Activated CD4-positive, alpha-beta T cell treated with anti-CD3 and anti-CD28 coated beads, Interleukin-2, amount 10 ng/mL, durations not matched to agents 24 days and 14 days (primary cell): Measurements from ENCODE around the gene OTOG. TPM values are rescaled to one million over a fixed set of nuclear protein-coding genes. Genes with fewer than 3 reads are reported as not detected.

Source experiments
- DNase-seq: peaks from one replicate; pipeline ENCODE4 v3.0.0; 2022
- H3K27ac Mint-ChIP-seq: one replicate; pipeline ENCODE4 v1.8.0; 2022; ENCODE audit warnings: mild to moderate bottlenecking, mixed read lengths
- H3K27me3 Mint-ChIP-seq: one replicate; pipeline ENCODE4 v1.8.0; 2022; ENCODE audit warnings: mixed read lengths
- H3K36me3 Mint-ChIP-seq: one replicate; pipeline ENCODE4 v1.8.0; 2022; ENCODE audit warnings: low read depth, mild to moderate bottlenecking, mixed read lengths
- H3K4me1 Mint-ChIP-seq: one replicate; pipeline ENCODE4 v1.8.0; 2021; ENCODE audit warnings: mixed read lengths
- H3K4me3 Mint-ChIP-seq: one replicate; pipeline ENCODE4 v1.8.0; 2022; ENCODE audit warnings: mild to moderate bottlenecking, moderate library complexity, mixed read lengths
- H3K9me3 Mint-ChIP-seq: one replicate; pipeline ENCODE4 v1.8.0; 2021; ENCODE audit warnings: mixed read lengths
- intact Hi-C: fragments of 100-400 bp; cut with micrococcal nuclease; formaldehyde crosslinking; loops from one replicate; pipeline ENCODE4 v1.15.1; 2023
- total RNA-seq: library from RNA; stranded (reverse); gene quantifications from 2 replicates; pipeline ENCODE4 v1.2.3, GENCODE V29; 2022

OTOG gene
- total RNA-seq, result not detected in 2 replicates

DNA sequence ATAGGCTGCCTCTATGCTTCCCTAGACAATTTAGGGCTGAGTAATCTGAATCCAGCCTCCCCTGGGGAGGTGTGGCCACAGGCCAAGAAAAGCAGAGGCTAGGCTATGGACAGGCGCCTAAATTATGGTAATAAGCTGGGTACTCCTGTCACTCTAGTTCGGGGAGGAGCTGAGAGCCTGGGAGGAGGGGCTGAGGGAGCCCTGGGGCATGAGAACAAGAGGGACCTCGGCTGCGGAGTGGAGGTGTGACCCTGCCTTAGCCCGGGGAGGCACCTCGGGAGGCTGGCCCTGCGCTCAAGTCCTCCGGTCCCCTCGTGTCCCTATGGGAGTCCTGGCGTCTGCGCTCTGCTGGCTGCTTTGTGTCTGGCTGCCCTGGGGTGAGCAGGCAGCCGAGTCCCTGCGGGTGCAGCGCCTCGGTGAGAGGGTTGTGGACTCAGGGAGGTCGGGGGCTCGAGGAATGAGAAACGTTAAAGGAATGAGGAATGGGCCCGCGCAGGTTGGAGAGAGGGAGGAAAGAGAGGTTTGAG, at the start of gene OTOG:
TSS of gene OTOG (plus strand) at position 209 of the 527 bp plus-strand sequence. CDS start at position 323, 114 bp downstream.
- intact Hi-C loops, result no loop called here
- Mint-ChIP-seq H3K4me1 (peaks cover 8% of the 10 kb centered on the region), H3K9me3 (no peaks in the 10 kb centered on the region), H3K27ac (no peak within 1 kb of the TSS), H3K4me3 (no peak within 1 kb of the TSS), H3K27me3 (peaks cover 42% of the 10 kb centered on the region), H3K36me3 (no peaks in the 10 kb centered on the region)
- DNase-seq, result no peak

DNA sequence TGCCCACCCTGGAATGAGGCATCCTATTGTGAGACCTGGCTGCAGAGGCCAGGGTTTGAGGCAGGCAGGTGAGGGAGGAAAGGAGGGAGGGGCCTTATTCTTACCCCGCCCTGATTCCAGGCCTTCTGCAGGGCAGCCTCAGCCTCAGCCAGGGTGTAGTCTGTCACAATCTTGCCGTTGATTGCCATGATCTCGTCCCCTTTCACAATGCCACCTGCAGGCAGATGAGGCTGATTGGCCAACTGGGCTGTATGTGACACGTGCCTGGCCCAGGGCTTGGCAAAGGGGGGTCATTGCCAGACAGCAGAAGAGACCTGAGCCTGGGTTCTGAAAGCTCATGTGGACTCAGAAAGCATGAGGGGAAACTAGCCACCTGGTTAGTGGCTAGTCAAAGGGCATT, 49.0 kb upstream of the OTOG start:
- intact Hi-C loops, result no loop called here
- H3K36me3 Mint-ChIP-seq, result no peaks in the 10 kb centered on the region
- no peak for DNase-seq
- no peak overlapping the region for H3K4me3 Mint-ChIP-seq
- no peaks in the 10 kb centered on the region for H3K9me3 Mint-ChIP-seq
- H3K27me3 Mint-ChIP-seq, result peaks cover 6% of the 10 kb centered on the region
- H3K4me1 Mint-ChIP-seq, result no peaks in the 10 kb centered on the region
- no peak overlapping the region for H3K27ac Mint-ChIP-seq

DNA sequence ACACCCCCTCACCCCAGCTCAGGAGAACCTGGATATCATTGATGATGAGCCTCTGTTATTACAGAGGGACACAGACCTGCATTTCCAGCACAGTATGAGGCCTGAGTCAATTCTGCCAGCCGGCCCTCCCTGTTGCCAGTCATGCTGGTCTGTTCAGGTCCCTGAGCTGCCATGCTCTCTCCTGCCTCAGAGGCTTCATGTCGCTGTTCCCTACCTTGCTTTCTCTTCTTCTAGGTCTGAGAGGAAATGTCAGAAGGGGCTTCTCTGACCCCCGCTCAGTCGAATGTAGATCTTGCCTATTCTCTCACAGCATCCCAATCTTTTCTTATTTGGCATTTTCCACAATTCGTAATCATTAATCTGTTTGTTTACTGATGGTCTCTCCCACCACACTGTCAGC, 48.6 kb upstream of the OTOG start:
- no peak for DNase-seq
- no peaks in the 10 kb centered on the region for H3K9me3 Mint-ChIP-seq
- no peaks in the 10 kb centered on the region for H3K36me3 Mint-ChIP-seq
- H3K4me1 Mint-ChIP-seq, result no peaks in the 10 kb centered on the region
- H3K27me3 Mint-ChIP-seq, result peaks cover 6% of the 10 kb centered on the region
- H3K4me3 Mint-ChIP-seq, result no peak overlapping the region
- intact Hi-C loops, result no loop called here
- no peak overlapping the region for H3K27ac Mint-ChIP-seq

DNA sequence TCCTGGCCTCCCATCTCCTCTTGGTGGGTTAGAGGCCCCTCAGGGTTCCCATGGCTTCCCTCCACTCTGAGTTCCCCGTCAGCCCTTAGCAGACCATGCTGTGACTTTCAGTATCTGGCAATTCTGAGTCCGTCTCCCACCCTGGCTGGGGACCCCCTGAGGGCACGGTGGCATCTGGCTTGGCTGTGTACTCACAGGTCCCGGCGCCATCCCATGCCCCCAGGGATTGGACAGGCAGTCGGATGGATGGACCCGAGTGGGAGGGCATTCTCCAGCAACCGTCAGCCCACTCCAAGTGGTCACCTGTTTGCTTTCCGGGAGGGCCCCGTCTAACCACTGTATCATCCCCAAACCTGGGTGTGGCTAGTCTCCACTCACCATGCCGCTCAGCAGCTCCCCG, 46.4 kb upstream of the OTOG start:
- no peaks in the 10 kb centered on the region for H3K4me1 Mint-ChIP-seq
- intact Hi-C loops, result no loop called here
- H3K9me3 Mint-ChIP-seq, result no peaks in the 10 kb centered on the region
- no peak overlapping the region for H3K4me3 Mint-ChIP-seq
- DNase-seq, result no peak
- peaks cover 8% of the 10 kb centered on the region for H3K27me3 Mint-ChIP-seq
- no peaks in the 10 kb centered on the region for H3K36me3 Mint-ChIP-seq
- no peak overlapping the region for H3K27ac Mint-ChIP-seq

DNA sequence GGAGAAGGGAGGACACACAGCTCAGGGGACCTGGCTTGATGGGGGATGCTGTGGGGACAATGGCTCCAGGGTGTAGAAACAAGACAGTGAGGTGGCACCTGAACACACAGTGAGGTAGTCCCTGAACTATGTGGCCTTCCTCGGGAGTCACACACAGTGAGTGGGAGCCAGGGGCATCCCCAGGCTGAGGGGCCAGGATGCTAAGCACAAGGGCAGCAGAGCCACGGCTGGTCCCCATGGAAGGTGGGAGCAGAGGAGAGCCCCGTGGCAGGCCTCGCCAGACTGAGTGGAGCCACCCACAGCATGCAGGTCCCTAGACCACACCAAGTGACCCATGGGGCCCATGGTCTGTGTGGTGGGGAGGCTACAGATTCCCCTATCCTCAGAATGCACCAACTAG, 44.4 kb upstream of the OTOG start:
- Mint-ChIP-seq H3K4me1 (no peaks in the 10 kb centered on the region), H3K36me3 (no peaks in the 10 kb centered on the region), H3K9me3 (no peaks in the 10 kb centered on the region), H3K4me3 (no peak overlapping the region), H3K27me3 (peaks cover 7% of the 10 kb centered on the region), H3K27ac (no peak overlapping the region)
- DNase-seq, result no peak
- intact Hi-C loops, result no loop called here

DNA sequence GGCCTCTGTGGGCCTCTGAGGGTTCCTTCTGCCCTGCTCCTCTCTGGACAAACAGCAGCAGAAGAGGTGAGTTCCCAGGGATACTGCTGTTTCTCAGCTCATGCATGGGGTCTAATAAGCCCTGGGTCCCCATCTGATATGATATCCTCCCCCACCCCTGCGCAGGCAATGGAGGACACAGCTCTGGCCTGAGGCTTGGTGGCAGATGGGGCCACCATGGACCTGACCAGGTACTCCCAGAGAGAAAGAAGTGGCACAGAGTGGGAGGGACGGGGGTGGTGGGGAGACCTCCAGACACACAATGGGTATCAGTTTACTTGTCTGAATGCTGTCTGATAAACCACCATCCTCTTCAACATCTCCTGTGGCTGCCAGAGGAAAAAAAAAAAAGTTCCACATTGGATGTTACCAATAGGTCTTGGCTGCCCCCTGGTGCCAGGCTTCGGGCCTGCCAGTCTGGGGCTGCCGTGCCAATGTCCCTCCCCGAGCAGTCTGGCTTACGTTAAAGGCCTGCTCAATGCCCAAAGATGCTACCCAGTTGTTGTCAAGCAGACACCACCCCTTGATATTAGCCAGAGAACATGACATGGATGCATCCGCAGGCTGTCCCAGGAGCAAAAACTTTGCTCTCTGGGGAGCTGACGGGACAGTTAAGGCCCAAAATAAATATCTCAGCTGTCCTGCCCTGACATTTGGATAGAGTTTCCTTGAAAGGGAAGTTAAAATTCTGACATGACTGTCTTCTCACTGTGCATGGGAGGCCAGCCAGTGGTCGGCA, 42.5 kb upstream of the OTOG start:
- H3K9me3 Mint-ChIP-seq, result no peaks in the 10 kb centered on the region
- H3K36me3 Mint-ChIP-seq, result no peaks in the 10 kb centered on the region
- H3K27me3 Mint-ChIP-seq, result peaks cover 16% of the 10 kb centered on the region
- intact Hi-C loops, result loop anchor here (1.0 to 2.0 kb wide), 4 partner anchors 120 to 428 kb away; partner anchors contain the start of gene RPS13
- H3K4me3 Mint-ChIP-seq, result no peak overlapping the region
- H3K4me1 Mint-ChIP-seq, result no peaks in the 10 kb centered on the region
- DNase-seq, result peak; percentile 95
- H3K27ac Mint-ChIP-seq, result no peak overlapping the region

DNA sequence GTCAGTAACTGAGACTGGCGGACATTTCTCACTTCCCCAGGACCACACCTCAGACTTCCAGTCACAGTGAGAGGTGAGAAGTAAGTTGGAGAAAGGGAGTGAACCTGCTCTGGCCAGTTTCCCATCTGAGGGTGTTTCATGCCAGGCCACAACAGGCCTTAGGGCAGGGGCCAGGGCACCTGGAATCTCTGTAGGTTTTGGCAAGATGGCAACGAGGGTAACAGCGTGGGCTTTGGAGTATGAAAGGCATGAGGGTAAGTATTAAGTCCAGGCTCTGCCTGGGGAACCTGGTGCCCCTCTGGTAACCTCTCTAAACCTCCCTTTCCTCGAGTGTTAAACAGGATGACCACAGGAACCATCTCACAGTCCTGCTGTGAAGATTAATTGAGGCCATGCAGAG, 41.9 kb upstream of the OTOG start:
- Mint-ChIP-seq H3K4me1 (no peaks in the 10 kb centered on the region), H3K27me3 (peaks cover 18% of the 10 kb centered on the region), H3K27ac (no peak overlapping the region), H3K9me3 (no peaks in the 10 kb centered on the region), H3K36me3 (no peaks in the 10 kb centered on the region), H3K4me3 (no peak overlapping the region)
- intact Hi-C loops, result loop anchor here (2.0 kb wide), 1 partner anchor 428 kb away; the partner anchor contains the start of gene RPS13
- DNase-seq, result no peak

GRCh38 chr11:17506314-17506713, 40.7 kb upstream of the OTOG start:
- intact Hi-C loops, result no loop called here

GRCh38 chr11:17506942-17507341, 40.1 kb upstream of the OTOG start:
- Mint-ChIP-seq H3K27me3 (peaks cover 25% of the 10 kb centered on the region), H3K36me3 (no peaks in the 10 kb centered on the region), H3K9me3 (no peaks in the 10 kb centered on the region), H3K4me1 (no peaks in the 10 kb centered on the region), H3K27ac (no peak overlapping the region), H3K4me3 (no peak overlapping the region)
- DNase-seq, result no peak
- intact Hi-C loops, result no loop called here

More at GRCh38 chr11:17506314-17506713, 40.7 kb upstream of the OTOG start:
- Mint-ChIP-seq H3K4me1 (no peaks in the 10 kb centered on the region), H3K27me3 (peaks cover 23% of the 10 kb centered on the region), H3K27ac (no peak overlapping the region), H3K36me3 (no peaks in the 10 kb centered on the region), H3K4me3 (no peak overlapping the region), H3K9me3 (no peaks in the 10 kb centered on the region)
- DNase-seq, result no peak

- Mint-ChIP-seq H3K36me3 (no peaks in the 10 kb centered on the region), H3K27me3 (peaks cover 27% of the 10 kb centered on the region), H3K27ac (no peak overlapping the region), H3K9me3 (no peaks in the 10 kb centered on the region), H3K4me1 (no peaks in the 10 kb centered on the region), H3K4me3 (no peak overlapping the region)
- no peak for DNase-seq
- intact Hi-C loops, result no loop called here
Observed at GRCh38 chr11:17507773-17508172, 39.3 kb upstream of the OTOG start.

DNA sequence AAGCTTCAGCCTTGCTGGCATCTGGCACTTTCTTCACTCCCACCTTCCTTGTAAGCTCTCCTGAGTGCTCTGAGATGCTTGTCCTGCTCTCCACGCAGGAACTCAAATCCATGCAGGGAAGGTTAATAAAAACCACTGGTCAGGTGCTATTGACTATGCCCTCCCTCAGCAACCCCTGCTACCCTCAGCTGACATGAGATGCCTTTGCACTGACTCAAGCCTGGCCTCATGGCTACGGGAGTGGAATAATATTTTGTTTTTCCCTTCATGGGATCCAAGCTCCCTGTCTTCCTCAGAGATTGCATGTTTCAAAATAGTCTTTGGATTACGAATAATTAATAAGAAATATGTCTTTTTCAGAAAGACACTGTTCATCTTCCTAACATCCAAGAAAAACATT, 38.8 kb upstream of the OTOG start:
- H3K9me3 Mint-ChIP-seq, result no peaks in the 10 kb centered on the region
- H3K4me3 Mint-ChIP-seq, result no peak overlapping the region
- no peaks in the 10 kb centered on the region for H3K36me3 Mint-ChIP-seq
- intact Hi-C loops, result no loop called here
- no peaks in the 10 kb centered on the region for H3K4me1 Mint-ChIP-seq
- no peak overlapping the region for H3K27ac Mint-ChIP-seq
- DNase-seq, result no peak
- H3K27me3 Mint-ChIP-seq, result peaks cover 29% of the 10 kb centered on the region

DNA sequence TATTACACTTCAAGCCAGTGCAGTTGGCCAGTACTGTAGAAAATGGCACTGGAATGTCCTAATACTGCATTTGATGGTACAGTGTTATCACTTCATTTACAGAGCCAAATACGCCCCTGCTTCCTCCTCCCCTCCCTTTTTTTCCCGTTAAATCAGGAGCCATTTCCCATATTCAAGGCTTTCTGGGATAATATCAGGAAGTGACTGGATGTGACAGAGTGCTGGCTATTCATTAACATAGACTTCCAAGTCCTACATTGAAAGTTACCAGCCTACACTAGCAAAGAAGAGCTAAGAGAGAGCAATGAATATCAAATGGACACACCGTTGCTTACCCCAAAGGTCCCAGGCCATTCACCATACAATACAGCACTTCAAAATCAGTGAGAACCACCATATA, 38.3 kb upstream of the OTOG start:
- DNase-seq, result no peak
- Mint-ChIP-seq H3K36me3 (no peaks in the 10 kb centered on the region), H3K27me3 (peaks cover 32% of the 10 kb centered on the region), H3K4me1 (no peaks in the 10 kb centered on the region), H3K9me3 (no peaks in the 10 kb centered on the region), H3K27ac (no peak overlapping the region), H3K4me3 (no peak overlapping the region)
- intact Hi-C loops, result no loop called here

DNA sequence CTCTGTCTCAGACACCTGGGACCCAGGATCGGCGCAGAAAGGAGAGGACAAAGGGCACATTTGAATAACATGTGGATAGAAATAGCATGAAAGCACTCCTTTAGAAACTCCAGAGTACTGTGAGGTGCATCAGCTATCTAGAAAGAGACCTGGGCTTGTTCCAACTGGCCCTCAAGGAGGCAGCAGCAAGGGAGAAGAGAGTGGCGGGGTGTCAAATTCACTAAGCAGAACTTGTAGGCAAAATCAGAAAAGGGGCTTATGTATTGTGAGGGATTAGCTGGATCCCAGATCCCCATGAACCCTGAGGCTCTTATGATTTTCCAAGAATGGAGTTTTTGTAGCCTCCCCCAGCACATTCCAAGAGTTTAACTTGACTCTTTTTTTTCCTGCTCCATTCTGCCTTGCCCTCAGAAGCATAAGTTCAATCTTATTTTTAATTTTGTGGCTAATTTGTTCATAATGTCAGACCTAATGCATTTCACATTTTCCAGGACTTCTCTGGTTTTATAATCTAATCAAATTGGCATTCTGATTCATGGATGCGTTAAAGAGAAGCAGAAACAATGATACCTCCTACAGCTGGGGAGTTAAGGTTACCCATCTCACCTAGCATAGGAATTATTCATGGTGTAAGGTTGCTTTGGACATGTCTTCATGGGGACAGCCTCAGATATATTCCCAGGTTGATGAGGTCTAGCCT, 36.4 kb upstream of the OTOG start:
- no peaks in the 10 kb centered on the region for H3K36me3 Mint-ChIP-seq
- intact Hi-C loops, result no loop called here
- peaks cover 34% of the 10 kb centered on the region for H3K27me3 Mint-ChIP-seq
- no peaks in the 10 kb centered on the region for H3K4me1 Mint-ChIP-seq
- no peak for DNase-seq
- H3K4me3 Mint-ChIP-seq, result no peak overlapping the region
- no peak overlapping the region for H3K27ac Mint-ChIP-seq
- no peaks in the 10 kb centered on the region for H3K9me3 Mint-ChIP-seq

DNA sequence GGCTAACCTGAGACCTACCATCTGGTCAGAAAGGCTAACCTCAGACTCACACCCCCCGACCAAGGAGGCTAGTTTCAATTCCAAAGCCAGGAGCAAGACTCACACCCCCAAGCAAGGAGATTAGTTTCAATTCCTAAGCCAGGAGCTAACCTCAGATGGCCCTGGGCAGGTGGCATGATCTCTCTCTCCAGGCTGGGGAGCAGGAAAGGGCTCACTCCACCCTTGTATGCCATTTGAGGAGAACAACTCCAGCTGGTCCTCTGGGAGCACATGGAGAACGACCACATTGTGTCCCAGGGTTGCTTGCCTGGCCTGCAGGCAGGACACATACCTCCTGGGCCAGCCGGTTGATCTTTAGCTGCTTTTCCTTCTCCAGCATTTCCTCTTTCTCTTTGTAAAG, 35.5 kb upstream of the OTOG start:
- DNase-seq, result no peak
- Mint-ChIP-seq H3K27me3 (peaks cover 36% of the 10 kb centered on the region), H3K4me3 (no peak overlapping the region), H3K9me3 (no peaks in the 10 kb centered on the region), H3K4me1 (no peaks in the 10 kb centered on the region), H3K27ac (no peak overlapping the region), H3K36me3 (no peaks in the 10 kb centered on the region)
- intact Hi-C loops, result no loop called here
